KOPT-K1 (cell line): ENCODE measurements around the gene AP3S2.

Experiments
- H3K27ac ChIP-seq: fragments of 200-600 bp; sonication (generic); 2 replicates; pipeline ENCODE4 v1.5.1; 2016; ENCODE audit warnings: antibody characterized with exemption, mild to moderate bottlenecking, low read depth, low read length; ENCODE audit not compliant: poor library complexity, severe bottlenecking
- H3K36me3 ChIP-seq: fragments of 200-600 bp; sonication (generic); 2 replicates; pipeline ENCODE4 v1.5.1; 2017; ENCODE audit warnings: antibody characterized with exemption, mild to moderate bottlenecking, low read length, moderate library complexity; ENCODE audit not compliant: insufficient read depth
- H3K9me3 ChIP-seq: fragments of 200-600 bp; sonication (generic); 2 replicates; pipeline ENCODE4 v1.5.1; 2017; ENCODE audit warnings: antibody characterized with exemption, low read length, mild to moderate bottlenecking; ENCODE audit not compliant: insufficient read depth, poor library complexity, severe bottlenecking

AP3S2 gene

GRCh38 chr15:89812011-89812846 is 81.6 kb downstream of the AP3S2 start:
- Histone ChIP-seq H3K36me3 (no peaks in the 10 kb centered on the region), H3K27ac (no peak overlapping the region), H3K9me3 (peaks cover 9% of the 10 kb centered on the region)

GRCh38 chr15:89810837-89811236 is 83.0 kb downstream of the AP3S2 start:
- Histone ChIP-seq H3K36me3 (no peaks in the 10 kb centered on the region), H3K9me3 (peaks cover 8% of the 10 kb centered on the region), H3K27ac (no peak overlapping the region)

- H3K9me3 ChIP-seq = no peaks in the 10 kb centered on the region
These were observed 84.0 kb downstream of the AP3S2 start for GRCh38 chr15:89809787-89810148.

GRCh38 chr15:89809093-89809786 is 84.6 kb downstream of the AP3S2 start:
- Histone ChIP-seq H3K9me3 (no peaks in the 10 kb centered on the region), H3K27ac (no peak overlapping the region), H3K36me3 (no peaks in the 10 kb centered on the region)

More at GRCh38 chr15:89809787-89810148, 84.0 kb downstream of the AP3S2 start:
- no peak overlapping the region for H3K27ac ChIP-seq
- no peaks in the 10 kb centered on the region for H3K36me3 ChIP-seq

- H3K27ac ChIP-seq = no peak overlapping the region
- H3K9me3 ChIP-seq = no peaks in the 10 kb centered on the region
- H3K36me3 ChIP-seq = no peaks in the 10 kb centered on the region
These were observed 85.5 kb downstream of the AP3S2 start for GRCh38 chr15:89808160-89808870.

- H3K27ac ChIP-seq = no peak overlapping the region
- no peaks in the 10 kb centered on the region for H3K9me3 ChIP-seq
- H3K36me3 ChIP-seq = no peaks in the 10 kb centered on the region
These were observed 86.1 kb downstream of the AP3S2 start for GRCh38 chr15:89807689-89808088.

- no peaks in the 10 kb centered on the region for H3K9me3 ChIP-seq
- no peaks in the 10 kb centered on the region for H3K36me3 ChIP-seq
- no peak overlapping the region for H3K27ac ChIP-seq
These were observed 86.9 kb downstream of the AP3S2 start for GRCh38 chr15:89806559-89807550.

GRCh38 chr15:89806210-89806558 is 87.6 kb downstream of the AP3S2 start:
- no peaks in the 10 kb centered on the region for H3K36me3 ChIP-seq
- no peak overlapping the region for H3K27ac ChIP-seq
- no peaks in the 10 kb centered on the region for H3K9me3 ChIP-seq

- no peak overlapping the region for H3K27ac ChIP-seq
- no peaks in the 10 kb centered on the region for H3K9me3 ChIP-seq
- H3K36me3 ChIP-seq = no peaks in the 10 kb centered on the region
These were observed 88.3 kb downstream of the AP3S2 start for GRCh38 chr15:89805241-89806209.

- no peaks in the 10 kb centered on the region for H3K9me3 ChIP-seq
- no peaks in the 10 kb centered on the region for H3K36me3 ChIP-seq
- no peak overlapping the region for H3K27ac ChIP-seq
These were observed 89.6 kb downstream of the AP3S2 start for GRCh38 chr15:89803941-89804800.

- H3K9me3 ChIP-seq = no peaks in the 10 kb centered on the region
- no peak overlapping the region for H3K27ac ChIP-seq
- H3K36me3 ChIP-seq = no peaks in the 10 kb centered on the region
These were observed 90.6 kb downstream of the AP3S2 start for GRCh38 chr15:89802986-89803824.

GRCh38 chr15:89802231-89802928 is 91.4 kb downstream of the AP3S2 start:
- H3K36me3 ChIP-seq = no peaks in the 10 kb centered on the region
- H3K27ac ChIP-seq = no peak overlapping the region
- H3K9me3 ChIP-seq = no peaks in the 10 kb centered on the region
